ENCODE data around the gene MLEC.
"Not testable (repeated sequence)": the region's sequence is repeated elsewhere in the genome, so short reads cannot be mapped to it uniquely, and the experiment has no call there.

The MLEC gene

DNA sequence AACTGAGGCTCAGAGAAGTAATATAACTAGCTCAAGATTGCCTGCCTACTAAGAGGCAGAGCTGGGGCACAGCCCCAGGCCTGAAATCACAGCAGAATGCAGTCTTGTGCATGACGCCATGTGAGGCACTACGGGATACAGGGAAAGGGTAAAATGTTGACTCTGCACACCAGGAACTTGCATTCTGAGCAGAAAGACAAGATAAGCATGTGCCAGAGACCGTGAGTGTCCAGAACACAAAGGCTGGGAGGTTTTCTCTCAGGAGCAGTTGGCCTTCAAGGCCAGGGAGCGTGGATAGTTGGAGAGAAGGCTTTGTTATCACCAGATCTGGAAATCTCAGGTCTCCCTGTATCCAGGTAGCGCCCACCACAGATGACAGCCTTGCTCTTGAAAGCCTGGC, 23.2 kb upstream of the MLEC start:
- DNase-seq, result no peak

DNA sequence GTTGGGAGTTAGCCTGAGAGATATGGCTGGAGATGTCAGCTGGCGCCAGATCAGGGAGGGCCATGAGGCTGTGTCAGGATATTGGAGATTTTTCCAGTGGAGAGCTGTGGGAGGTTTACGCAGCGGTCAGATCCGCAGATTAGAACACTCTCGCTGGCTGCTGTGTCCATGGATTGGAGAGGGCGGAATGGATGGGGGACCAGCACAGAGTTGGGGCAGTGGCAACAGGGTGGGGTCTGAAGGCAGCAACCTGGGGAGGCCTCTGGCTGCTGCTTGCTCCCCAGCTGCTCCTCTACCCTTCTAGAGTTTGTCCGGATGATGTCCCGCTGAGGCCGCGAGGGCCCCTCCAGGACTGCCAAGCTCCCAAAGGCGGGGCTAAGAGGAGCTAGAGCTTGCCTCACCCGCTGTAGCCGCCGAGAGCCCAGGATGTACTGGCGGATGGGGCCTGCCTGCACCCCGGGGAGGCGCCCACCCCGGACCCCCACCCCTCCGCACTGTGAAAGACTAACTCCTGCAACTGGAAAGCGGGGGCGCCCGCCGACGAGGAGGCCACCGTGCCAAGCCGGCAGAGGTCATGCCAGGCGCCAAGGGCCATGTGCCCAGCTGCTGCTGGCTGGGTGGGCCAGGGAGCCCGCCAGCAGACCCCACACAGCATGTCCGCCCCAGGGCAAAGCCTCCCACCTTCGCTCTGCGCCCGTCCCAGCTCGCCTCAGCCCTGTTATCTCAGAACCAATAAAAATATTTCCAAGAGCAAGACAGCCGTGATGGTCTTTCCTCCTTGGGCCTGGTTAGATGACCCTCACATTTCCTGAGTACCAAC, 20.2 kb upstream of the MLEC start:
- DNase-seq, result no peak

DNA sequence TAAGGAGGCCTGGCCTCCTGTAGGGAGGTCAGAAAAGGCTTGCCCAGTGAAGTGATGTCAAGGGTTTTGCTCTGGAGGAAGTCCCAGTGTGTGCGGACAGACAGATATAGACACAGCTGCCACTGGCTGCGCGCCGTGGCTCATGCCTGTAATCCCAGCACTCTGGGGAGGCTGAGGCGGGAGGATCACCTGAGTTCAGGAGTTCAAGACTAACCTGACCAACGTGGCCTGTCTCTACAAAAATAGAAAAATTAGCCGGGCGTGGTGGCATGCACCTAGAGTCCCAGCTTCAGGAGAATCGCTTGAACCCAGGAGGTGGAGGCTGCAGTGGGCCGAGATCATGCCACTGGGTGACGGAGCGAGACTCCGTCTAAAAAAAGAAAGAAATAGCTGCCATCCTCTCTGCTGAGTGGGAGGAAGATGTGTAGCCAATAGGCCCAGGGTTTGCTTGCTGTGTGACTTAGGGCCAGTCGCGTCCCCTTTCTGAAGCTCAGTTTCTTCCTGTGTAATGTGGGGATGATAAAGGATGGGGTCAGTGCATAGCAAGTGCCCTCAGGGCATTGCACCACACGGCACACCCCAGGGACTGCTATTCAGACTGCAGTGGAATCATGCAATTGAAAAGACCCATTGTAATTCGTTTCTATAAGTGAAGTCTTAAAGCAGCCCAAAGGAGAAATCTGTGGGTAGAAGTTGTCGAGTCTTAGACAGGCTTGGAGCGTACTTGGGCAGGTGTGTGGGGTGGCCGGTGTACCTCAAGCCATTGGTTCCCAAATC, 18.7 kb upstream of the MLEC start:
- DNase-seq, result no peak

DNA sequence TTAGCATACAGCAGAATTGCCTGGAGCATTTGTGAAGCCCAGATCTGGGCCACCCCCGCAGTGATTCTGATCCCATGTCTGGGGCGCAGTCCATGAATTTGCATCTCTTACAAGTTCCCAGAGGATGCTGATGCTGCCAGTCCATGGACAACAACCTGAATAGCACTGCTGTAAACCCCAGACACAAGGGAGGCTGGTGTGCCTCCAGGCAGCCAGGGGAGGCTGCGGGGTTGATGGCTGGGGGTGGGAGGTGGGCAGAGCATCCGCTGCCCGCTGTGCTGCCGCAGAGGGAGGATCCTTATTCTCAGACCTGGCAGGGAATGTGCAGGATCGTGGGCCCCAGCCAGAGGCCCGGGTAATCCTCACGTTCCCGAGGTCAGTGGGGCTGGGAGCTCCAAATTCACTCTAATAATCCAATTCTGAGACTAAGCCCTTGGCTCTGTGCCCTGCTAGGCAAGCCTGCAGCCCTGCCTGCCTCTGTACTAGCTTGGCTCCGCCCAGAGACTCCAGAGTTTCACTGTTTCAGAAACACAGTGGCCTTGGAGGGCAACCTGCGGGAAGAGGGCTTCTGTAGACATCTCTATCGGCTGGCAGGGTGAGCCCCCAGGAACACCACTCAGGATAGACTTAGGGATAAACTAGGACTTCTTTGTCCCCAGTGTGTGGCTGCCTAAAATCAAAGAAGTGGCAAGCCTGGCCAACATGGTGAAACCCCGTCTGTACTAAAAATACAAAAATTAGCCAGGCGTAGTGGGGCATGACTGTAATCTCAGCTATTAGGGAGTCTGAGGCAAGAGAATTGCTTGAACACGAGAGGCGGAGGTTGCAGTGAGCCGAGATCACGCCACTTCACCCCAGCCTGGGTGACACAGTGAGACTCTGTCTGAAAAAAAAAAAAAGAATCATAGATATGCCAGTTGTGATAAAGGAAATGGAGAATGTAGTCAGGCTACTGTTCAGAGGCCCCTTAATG, 17.8 kb upstream of the MLEC start:
- no peak for DNase-seq

DNA sequence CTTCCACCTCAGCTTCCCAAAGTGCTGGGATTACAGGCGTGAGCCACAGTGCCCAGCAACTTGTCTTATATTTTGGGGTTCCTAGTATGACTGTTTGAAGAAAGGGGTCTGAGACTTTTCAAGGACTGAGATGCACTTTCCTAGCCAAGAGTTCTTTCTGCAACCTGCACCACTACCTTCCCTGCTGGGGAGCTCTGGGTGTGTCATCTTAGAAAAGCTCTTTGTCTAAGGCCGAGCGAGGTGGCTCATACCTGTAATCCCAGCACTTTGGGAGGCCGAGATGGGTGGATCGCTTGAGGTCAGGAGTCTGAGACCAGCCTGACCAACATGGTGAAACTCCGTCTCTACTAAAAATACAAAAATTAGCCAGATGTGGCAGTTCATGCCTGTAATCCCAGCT, 16.7 kb upstream of the MLEC start:
- DNase-seq, result not testable (repeated sequence)

DNA sequence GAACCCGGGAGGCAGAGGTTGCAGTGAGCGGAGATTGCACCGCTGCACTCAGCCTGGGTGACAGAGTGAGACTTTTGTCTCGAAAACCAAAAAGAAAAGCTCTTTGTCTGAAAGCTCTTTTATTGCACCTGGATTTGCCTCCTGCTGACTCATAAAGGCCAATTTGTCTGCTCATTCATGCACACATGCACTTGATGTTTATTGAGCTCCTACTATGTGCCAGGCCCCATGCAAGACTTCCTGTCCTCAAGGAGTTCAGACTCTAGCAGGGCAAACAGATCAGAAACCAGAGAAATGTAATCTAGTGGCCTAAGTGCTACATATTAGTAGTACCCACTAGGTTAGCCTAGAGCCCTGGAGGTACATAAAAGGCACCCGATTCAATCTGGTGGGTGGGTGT, 16.3 kb upstream of the MLEC start:
- DNase-seq, result no peak

DNA sequence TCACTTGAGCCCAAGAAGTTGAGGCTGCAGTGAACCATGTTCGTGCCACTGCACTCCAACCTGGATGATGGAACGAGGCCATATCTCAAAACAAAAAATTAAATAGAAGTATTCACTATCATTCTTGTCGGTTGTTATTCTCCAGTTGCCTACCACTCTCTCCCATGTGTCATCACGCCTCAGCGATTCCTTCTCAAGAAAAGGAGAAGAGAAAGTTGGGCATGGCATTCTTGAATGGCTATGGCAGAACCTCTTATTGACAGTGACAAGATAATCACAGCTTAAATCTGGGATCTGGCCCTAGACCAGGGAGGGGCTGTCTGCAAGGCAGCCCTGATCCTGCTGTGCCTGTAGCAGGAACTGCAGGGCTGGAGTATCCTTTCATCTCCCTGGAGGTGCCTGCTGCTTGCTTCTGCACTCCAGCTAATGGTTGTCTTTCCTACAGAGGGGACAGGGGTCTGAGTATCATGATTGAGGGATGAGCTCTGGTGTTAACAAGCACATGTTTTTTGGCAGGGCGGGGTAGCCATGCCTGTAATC, 12.8 kb upstream of the MLEC start:
- DNase-seq, result no peak

DNA sequence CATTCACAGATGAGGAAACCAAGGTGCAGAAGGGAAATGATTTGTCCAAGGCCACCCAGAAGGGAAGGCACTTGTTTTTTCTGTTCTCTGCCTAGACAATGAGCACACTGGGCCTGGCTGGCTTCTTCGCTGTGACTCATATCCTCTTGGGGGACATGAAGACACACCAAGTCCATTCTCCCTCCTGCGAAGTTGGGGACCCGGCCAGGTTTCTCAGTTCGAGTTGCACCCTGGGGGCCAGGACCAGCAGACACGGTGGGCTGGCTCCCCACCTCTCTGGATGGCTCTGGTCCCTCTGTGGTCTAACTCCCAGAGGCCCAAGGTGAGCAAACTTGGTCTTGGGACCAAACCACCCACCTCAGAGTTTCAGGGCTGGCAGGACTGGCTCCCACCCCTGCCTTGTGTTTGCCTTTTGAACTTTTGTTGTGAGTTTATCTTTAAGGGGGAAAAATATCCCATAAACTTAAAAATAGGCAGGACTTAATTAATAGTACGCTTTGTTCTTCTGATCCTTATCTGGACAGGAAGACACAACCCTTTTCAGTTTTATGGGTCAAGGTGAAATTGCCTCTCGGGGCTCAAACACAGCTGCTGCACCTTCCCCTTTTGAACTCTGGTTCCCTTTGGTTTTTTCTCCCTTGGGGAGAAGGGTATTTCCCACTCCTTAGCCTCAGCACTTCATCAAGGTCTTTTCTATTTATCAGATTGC, 9.0 kb upstream of the MLEC start:
- DNase-seq, result no peak

DNA sequence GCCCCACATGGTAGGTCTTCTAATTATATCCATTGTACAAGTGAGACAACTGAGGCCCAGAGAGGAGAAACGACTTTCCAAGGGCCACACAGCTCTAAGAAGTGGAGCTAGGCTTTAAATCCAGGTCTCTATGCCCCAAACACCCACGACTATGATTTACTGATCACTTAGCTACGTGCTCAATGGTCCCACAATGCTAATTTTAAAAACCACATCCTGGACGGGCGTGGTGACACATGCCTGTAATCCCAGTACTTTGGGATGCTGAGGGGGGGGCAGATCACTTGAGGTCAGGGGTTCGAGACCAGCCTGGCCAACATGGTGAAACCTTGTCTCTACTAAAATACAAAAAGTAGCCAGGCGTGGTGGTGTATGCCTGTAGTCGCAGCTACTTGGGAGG, 8.4 kb upstream of the MLEC start:
- no peak for DNase-seq

DNA sequence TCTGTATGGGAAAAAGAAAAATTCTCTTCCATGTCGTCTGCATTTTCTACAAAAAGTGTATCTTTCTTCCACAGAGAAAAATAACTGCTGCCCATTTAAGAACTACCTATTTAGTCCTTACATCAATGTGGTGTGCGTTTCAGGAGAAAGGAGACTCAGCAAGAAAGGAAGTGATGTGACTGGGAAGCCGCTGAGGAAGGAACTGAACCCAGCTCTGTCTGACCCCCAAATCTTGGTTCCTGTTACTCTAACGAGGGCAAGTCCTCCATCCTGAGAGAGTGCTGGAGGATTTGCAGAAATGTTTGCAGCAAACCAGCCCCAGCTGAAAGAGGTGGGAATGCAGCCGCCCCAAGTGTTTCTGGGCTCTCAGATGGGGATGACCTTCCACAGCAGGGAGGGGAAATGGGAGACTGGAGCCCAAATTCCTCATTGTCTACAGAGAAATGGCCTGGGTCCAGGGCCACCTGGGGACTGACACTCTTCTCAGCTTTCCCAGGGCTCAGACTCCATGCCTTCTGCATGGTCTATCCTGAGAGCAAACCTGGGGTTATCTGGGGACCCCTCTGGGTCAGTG, 6.7 kb upstream of the MLEC start:
- no peak for DNase-seq

DNA sequence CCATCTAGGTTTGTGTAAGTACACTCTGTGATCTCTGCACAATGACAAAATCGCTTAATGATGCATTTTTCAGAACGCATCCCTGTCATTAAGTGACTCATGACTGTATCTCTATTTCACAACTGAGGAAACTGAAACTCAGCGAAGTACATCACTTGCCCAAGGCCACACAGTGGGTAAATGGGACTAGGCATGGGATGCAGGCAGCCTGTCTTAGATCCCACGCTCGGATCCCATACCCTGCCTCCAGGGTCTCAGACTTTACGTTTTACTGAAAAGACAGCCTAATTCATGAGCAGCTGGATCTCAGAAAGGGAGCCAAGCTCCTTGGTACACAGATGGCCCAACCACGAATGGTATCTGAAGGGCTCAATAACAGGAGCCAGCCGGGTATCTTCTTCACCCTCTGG, 2.4 kb upstream of the MLEC start:
- DNase-seq, result no peak

DNA sequence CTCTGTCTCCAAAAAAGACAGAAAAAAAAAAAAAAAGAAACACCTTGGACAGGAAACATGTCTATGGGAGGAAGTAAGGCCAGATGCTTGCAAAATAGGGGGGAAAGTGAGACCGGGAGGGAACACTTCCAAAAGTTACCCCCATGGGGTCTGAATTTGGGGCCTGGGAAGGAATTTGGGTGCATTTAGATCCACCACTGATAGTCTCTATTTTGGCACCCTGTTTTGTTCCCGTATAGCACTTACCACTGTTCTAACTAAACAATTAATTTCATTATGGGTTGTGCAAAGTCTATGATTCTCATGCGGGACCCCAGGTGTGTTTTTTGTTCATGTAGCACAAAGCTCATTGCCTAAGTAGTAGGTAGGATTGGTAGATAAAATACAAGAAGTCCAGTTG, 1.4 kb upstream of the MLEC start:
- DNase-seq, result no peak

DNA sequence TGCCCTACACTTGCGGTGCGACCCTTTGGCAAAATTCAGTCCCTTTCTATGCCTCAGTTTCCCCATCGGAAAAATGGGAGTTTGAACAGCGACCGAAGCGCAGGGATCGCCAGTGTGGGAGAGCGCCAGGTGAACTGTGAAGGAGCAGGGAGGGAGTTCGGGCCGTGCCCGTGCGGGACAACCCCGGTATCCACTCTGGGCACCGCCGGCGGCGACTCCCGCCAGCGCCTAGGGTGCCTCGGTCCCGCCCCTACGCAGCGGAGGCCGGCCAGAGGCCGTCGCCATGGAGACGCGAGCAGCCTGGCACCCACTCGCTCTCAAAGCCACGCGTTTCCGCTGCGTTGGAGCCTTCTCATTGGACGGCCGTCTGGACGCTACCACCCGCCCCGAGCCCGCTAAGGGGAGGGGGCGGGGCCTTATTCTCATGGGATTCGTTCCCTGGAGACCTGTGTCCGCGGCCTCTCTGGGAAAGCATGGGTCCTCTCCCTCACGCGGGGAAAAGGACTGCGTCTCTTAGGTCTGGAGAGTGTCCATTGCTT, 729 bp upstream of the MLEC start:
- peak; percentile 97 for DNase-seq

DNA sequence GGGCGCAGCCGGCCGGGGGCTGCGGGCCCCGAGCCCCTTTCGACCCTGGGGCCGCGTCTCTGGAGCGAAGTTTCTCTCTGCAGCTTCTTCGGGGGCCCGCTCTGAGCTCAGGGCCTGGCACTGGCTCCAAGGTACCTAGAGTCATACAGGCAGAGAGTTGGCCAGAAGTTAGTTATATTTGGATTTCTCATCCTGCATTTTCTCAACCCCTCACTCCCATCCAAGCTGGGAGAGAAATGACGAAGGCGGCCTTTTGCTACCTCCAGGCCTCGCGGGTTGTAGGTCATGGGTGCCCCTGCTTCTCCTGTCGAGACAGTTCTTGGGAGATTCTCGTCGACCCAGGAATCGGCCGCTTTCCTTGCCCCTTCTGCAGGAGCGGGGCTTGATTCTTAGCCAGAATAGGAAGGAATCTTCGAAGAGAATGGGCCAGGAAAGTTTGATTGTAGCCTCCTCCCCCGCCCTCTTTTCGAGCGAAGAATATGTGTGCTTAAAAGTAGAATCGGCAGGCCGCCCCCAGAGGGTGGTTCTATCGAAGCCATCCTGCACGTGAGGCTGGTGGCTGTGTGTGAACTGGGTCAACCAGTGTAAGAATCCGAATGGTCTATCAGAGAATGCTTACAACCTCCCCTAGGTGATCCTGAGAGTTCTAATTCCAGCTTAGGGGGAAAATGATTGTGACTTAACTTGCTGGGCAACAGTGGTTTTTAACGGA, 785 bp downstream of the MLEC start:
- DNase-seq, result peak; percentile 51

DNA sequence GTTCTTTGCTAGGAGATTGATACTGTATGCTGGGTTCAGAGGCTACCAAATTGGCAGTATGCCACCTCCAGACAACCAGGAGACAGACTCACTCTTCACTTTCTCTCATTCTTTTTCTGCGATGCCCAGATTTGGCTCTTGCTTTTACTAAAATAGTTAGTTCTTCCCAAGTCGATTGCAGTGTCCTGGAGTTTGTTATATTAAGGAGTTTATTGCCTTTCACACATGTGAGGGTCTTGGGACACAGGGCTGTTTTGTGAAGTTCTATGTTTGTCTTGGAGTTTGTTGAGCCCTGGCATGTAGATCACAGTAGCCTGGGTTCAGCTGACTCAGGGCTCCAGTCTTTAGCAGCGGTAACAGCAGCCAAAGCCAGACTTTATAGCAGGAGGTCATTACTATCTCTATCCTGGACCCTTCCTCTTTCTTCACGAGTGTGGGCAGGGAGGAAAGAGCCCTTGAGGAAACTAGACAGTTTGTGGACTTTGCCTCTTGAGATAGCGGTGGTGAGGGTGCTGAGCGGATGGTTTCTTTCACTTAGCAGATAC, 1.6 kb downstream of the MLEC start:
- DNase-seq, result no peak

DNA sequence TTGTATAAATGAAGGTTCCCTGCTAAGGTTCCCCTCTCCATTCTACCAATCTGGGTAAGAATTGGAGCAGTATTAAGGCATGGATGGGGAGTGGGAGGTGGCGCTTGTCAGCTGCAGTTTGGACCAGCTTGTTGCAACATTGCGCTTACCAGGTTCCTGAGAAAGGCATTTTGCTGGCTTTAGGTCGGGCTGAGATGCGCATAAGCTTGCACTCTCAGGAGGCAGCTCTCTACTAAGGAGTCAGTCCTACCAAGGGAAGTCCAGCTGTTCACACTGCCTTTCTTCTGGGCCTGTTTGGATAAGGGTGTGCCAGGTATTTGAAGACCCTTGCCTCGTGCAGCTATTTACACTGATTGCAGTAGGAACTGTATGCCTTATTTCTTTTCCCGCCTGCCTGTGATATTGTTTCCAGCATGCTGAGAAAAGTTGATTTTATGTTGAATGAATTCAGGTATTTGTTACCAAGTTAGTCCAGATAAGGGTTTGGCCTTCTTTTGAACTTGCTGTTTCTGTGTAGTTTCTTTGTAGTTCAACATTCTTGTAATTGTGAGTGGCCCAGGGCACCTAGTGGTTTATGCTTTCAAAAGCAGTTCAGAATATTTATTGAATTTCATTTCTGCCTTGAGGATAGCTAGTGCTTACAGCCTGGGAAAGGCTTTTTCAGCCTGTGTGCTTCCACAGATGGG, 2.6 kb downstream of the MLEC start:
- DNase-seq, result no peak

DNA sequence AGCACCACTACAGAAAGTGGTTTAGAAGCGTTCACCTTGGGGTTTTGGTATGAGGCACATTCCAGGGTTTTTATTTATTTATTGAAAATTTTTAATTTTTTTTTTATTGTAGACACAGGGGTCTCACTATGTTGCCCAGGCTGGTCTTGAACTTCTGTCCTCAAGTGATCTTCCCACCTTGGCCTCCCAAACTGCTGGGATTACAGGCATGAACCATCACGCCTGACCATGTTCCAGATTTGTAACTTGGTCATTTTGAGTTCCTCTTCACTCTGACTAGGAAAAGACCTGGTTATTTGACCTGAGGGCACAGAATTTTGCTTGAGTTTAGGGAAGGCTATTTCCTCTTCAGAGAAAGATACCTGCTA, 3.1 kb downstream of the MLEC start:
- no peak for DNase-seq

DNA sequence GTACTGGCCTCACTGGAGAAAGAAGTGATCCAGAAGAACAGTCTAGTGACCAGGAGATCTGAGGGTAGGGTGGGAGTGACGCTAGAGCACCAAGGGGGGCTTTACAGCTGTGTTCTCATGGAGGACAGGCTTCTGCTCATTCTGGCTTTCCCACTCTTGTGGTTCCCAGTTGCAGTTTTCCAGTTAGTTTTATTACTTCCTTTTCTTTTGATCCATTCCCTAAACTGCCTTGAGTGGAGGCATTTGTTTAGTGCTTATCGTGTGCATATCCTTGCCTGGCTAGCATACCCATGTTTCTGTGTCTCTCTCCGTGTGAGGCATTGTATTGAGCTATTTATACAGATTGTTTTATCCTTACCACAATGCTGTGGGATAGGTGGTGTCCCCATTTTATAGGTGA, 4.0 kb downstream of the MLEC start:
- no peak for DNase-seq

DNA sequence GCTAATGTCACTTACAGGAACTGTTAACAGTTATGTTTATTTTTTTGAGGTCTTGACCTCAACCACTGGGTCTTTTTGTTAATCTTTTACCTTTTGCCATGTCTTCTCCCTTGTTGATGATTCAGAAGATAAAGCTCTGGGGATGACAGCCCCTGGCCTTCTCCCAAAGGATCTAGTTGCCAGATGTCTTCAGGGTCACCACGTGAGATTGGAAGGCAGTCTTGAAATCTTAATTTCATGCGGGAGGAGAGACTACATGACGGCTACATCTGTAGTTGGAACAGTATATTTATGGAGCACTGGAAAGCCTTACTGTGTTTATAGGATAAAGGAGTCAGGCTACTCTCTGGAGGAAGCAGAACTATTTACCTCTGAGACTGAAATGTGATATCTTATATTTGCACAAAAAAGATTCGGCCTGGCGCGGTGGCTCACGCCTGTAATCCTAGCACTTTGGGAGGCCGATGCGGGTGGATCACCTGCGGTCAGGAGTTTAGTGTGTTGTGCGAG, 5.6 kb downstream of the MLEC start:
- DNase-seq, result no peak

DNA sequence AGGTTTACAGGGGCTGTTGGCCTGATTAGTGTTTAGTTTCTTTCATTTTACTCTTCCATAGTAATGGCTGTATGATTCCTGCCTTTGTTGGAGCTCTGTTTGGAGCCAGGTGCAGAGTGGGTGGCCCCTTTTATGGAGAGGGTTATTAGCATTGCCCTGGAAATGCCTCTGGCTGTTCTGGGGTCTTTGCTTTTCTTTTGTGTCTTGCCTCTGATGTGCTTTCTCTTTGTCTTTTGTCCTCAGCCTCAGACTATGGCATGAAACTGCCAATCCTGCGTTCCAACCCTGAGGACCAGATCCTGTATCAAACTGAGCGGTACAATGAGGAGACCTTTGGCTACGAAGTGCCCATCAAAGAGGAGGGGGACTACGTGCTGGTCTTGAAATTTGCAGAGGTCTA, 6.9 kb downstream of the MLEC start:
- DNase-seq, result no peak

All from activated naive CD4-positive, alpha-beta T cell treated with anti-CD3 and anti-CD28 coated beads, Interleukin-2, amount 50 U/mL, for 16 hours (primary cell).